ENCODE results near the gene FRS2. TPM values are rescaled to one million over a fixed set of nuclear protein-coding genes. Genes with fewer than 3 reads are reported as not detected.

FRS2 gene
- total and polyA plus RNA-seq, 4 experiments from 2014 or later: 8.6 to 22.2 (median 15.3) TPM

- Mint-ChIP-seq H3K9me3 (no peaks in the 10 kb centered on the region), H3K36me3 (peaks cover 0 to under 1% of the 10 kb centered on the region in 2 donors), H3K4me3 (no peak overlapping the region), H3K27me3 (peaks cover 2 to 3% of the 10 kb centered on the region in 2 donors), H3K27ac (no peak overlapping the region), H3K4me1 (peaks cover 0 to 12% (median 0%) of the 10 kb centered on the region in 4 donors)
- no peaks in the 10 kb centered on the region for H3K4me1 ChIP-seq (ENCODE audit: insufficient read depth, low read length)
- H3K27me3 ChIP-seq (ENCODE audit: insufficient read depth, low read length): no peaks in the 10 kb centered on the region
- H3K9me3 ChIP-seq (ENCODE audit: control insufficient read depth in 1 of 2, low read length in 2 of 2): no peaks in the 10 kb centered on the region
- ChIA-PET CTCF (ENCODE audit: partially characterized antibody) (interaction anchor here (1.3 kb wide), 1 partner anchor 28 kb away, joined by 3 read pairs; no protein-coding TSS in a partner anchor), POLR2A (ENCODE audit: partially characterized antibody) (no interaction called here)
- H3K27ac ChIP-seq (ENCODE audit: low read depth, low read length): no peak overlapping the region
- H3K36me3 ChIP-seq (ENCODE audit: insufficient read depth, low read length): no peaks in the 10 kb centered on the region
- intact Hi-C loops (cut with micrococcal nuclease): no loop called here
- no peak for DNase-seq
- no peak overlapping the region for H3K4me3 ChIP-seq (ENCODE audit: low read length in 2 of 2)
These were observed 139.9 kb downstream of the FRS2 start for GRCh38 chr12:69610126-69610525.

GRCh38 chr12:69610729-69611128 is 140.5 kb downstream of the FRS2 start, which contains the start of gene LRRC10:
Gene LRRC10, minus strand, starts transcription at chr12:69610907. Its CDS starts 69 bp downstream, at chr12:69610838.
- Mint-ChIP-seq H3K27me3 (peaks cover 3 to 6% of the 10 kb centered on the region in 2 donors), H3K27ac (no peak within 1 kb of the TSS), H3K4me1 (peaks cover 0 to 12% (median 0%) of the 10 kb centered on the region in 4 donors), H3K9me3 (no peaks in the 10 kb centered on the region), H3K36me3 (no peaks in the 10 kb centered on the region), H3K4me3 (no peak within 1 kb of the TSS)
- no peak within 1 kb of the TSS for H3K4me3 ChIP-seq (ENCODE audit: low read length in 2 of 2)
- intact Hi-C loops (cut with micrococcal nuclease): no loop called here
- no peak for DNase-seq
- H3K36me3 ChIP-seq (ENCODE audit: insufficient read depth, low read length): no peaks in the 10 kb centered on the region
- H3K27me3 ChIP-seq (ENCODE audit: insufficient read depth, low read length): no peaks in the 10 kb centered on the region
- H3K9me3 ChIP-seq (ENCODE audit: control insufficient read depth in 1 of 2, low read length in 2 of 2): no peaks in the 10 kb centered on the region
- CTCF ChIA-PET (ENCODE audit: partially characterized antibody): interaction anchor here (0.8 kb wide), 1 partner anchor 29 kb away, joined by 3 read pairs; no protein-coding TSS in a partner anchor
- no peaks in the 10 kb centered on the region for H3K4me1 ChIP-seq (ENCODE audit: insufficient read depth, low read length)
- H3K27ac ChIP-seq (ENCODE audit: low read depth, low read length): no peak within 1 kb of the TSS
- POLR2A ChIA-PET (ENCODE audit: partially characterized antibody): no interaction called here

- POLR2A ChIA-PET (ENCODE audit: partially characterized antibody): no interaction called here
These were observed 143.2 kb downstream of the FRS2 start for GRCh38 chr12:69613351-69613750.

GRCh38 chr12:69616025-69616424 is 145.8 kb downstream of the FRS2 start:
- Histone ChIP-seq H3K9me3 (ENCODE audit: control insufficient read depth in 1 of 2, low read length in 2 of 2) (no peaks in the 10 kb centered on the region), H3K27me3 (ENCODE audit: insufficient read depth, low read length) (peaks cover 4% of the 10 kb centered on the region), H3K4me1 (ENCODE audit: insufficient read depth, low read length) (no peaks in the 10 kb centered on the region), H3K27ac (ENCODE audit: low read depth, low read length) (no peak overlapping the region), H3K4me3 (ENCODE audit: low read length in 2 of 2) (no peak overlapping the region), H3K36me3 (ENCODE audit: insufficient read depth, low read length) (no peaks in the 10 kb centered on the region)
- ChIA-PET POLR2A (ENCODE audit: partially characterized antibody) (no interaction called here), CTCF (ENCODE audit: partially characterized antibody) (no interaction called here)
- Mint-ChIP-seq H3K27ac (no peak overlapping the region), H3K27me3 (peaks cover 7 to 13% of the 10 kb centered on the region in 2 donors), H3K4me3 (no peak overlapping the region), H3K4me1 (no peaks in the 10 kb centered on the region), H3K9me3 (no peaks in the 10 kb centered on the region), H3K36me3 (no peaks in the 10 kb centered on the region)
- intact Hi-C loops (cut with micrococcal nuclease): no loop called here
- DNase-seq: no peak

More at GRCh38 chr12:69613351-69613750, 143.2 kb downstream of the FRS2 start:
- H3K36me3 Mint-ChIP-seq: no peaks in the 10 kb centered on the region
- Histone ChIP-seq H3K27me3 (ENCODE audit: insufficient read depth, low read length) (peaks cover under 1% of the 10 kb centered on the region), H3K27ac (ENCODE audit: low read depth, low read length) (no peak overlapping the region), H3K9me3 (ENCODE audit: control insufficient read depth in 1 of 2, low read length in 2 of 2) (no peaks in the 10 kb centered on the region), H3K4me3 (ENCODE audit: low read length in 2 of 2) (no peak overlapping the region), H3K36me3 (ENCODE audit: insufficient read depth, low read length) (no peaks in the 10 kb centered on the region), H3K4me1 (ENCODE audit: insufficient read depth, low read length) (no peaks in the 10 kb centered on the region)
- H3K9me3 Mint-ChIP-seq: no peaks in the 10 kb centered on the region
- H3K27me3 Mint-ChIP-seq: peaks cover 4 to 10% of the 10 kb centered on the region in 2 donors
- intact Hi-C loops (cut with micrococcal nuclease): no loop called here
- DNase-seq: no peak
- no peak overlapping the region for H3K27ac Mint-ChIP-seq
- H3K4me3 Mint-ChIP-seq: no peak overlapping the region
- H3K4me1 Mint-ChIP-seq: peaks cover 0 to 7% (median 0%) of the 10 kb centered on the region in 4 donors
- CTCF ChIA-PET (ENCODE audit: partially characterized antibody): interaction anchor here (1.0 kb wide), 1 partner anchor 26 kb away, joined by 4 read pairs; no protein-coding TSS in a partner anchor

- CTCF ChIA-PET (ENCODE audit: partially characterized antibody): no interaction called here
These were observed 148.9 kb downstream of the FRS2 start for GRCh38 chr12:69619050-69619449.

GRCh38 chr12:69620077-69620476 is 149.9 kb downstream of the FRS2 start:
- CTCF ChIA-PET (ENCODE audit: partially characterized antibody): interaction anchor here (0.7 kb wide), 1 partner anchor 28 kb away, joined by 3 read pairs; no protein-coding TSS in a partner anchor
- Mint-ChIP-seq H3K4me1 (no peaks in the 10 kb centered on the region), H3K4me3 (no peak overlapping the region), H3K36me3 (no peaks in the 10 kb centered on the region), H3K27ac (no peak overlapping the region), H3K9me3 (no peaks in the 10 kb centered on the region), H3K27me3 (peaks cover 6 to 17% of the 10 kb centered on the region in 2 donors)
- H3K4me1 ChIP-seq (ENCODE audit: insufficient read depth, low read length): no peaks in the 10 kb centered on the region
- POLR2A ChIA-PET (ENCODE audit: partially characterized antibody): no interaction called here
- H3K27me3 ChIP-seq (ENCODE audit: insufficient read depth, low read length): peaks cover 4% of the 10 kb centered on the region
- intact Hi-C loops (cut with micrococcal nuclease): no loop called here
- H3K36me3 ChIP-seq (ENCODE audit: insufficient read depth, low read length): no peaks in the 10 kb centered on the region
- no peak overlapping the region for H3K27ac ChIP-seq (ENCODE audit: low read depth, low read length)
- no peaks in the 10 kb centered on the region for H3K9me3 ChIP-seq (ENCODE audit: control insufficient read depth in 1 of 2, low read length in 2 of 2)
- no peak overlapping the region for H3K4me3 ChIP-seq (ENCODE audit: low read length in 2 of 2)
- no peak for DNase-seq

More at GRCh38 chr12:69619050-69619449, 148.9 kb downstream of the FRS2 start:
- H3K36me3 ChIP-seq (ENCODE audit: insufficient read depth, low read length): no peaks in the 10 kb centered on the region
- no peaks in the 10 kb centered on the region for H3K4me1 ChIP-seq (ENCODE audit: insufficient read depth, low read length)
- Mint-ChIP-seq H3K27me3 (peaks cover 5 to 17% of the 10 kb centered on the region in 2 donors), H3K36me3 (no peaks in the 10 kb centered on the region), H3K4me3 (no peak overlapping the region), H3K27ac (no peak overlapping the region), H3K9me3 (no peaks in the 10 kb centered on the region), H3K4me1 (no peaks in the 10 kb centered on the region)
- no peaks in the 10 kb centered on the region for H3K9me3 ChIP-seq (ENCODE audit: control insufficient read depth in 1 of 2, low read length in 2 of 2)
- H3K27ac ChIP-seq (ENCODE audit: low read depth, low read length): no peak overlapping the region
- DNase-seq: no peak
- no peak overlapping the region for H3K4me3 ChIP-seq (ENCODE audit: low read length in 2 of 2)
- peaks cover 4% of the 10 kb centered on the region for H3K27me3 ChIP-seq (ENCODE audit: insufficient read depth, low read length)
- POLR2A ChIA-PET (ENCODE audit: partially characterized antibody): no interaction called here
- intact Hi-C loops (cut with micrococcal nuclease): no loop called here

GRCh38 chr12:69620921-69621320 is 150.7 kb downstream of the FRS2 start:
- H3K27me3 ChIP-seq (ENCODE audit: insufficient read depth, low read length): peaks cover 4% of the 10 kb centered on the region

More at GRCh38 chr12:69620921-69621320, 150.7 kb downstream of the FRS2 start:
- no peaks in the 10 kb centered on the region for H3K4me1 ChIP-seq (ENCODE audit: insufficient read depth, low read length)
- no peaks in the 10 kb centered on the region for H3K36me3 ChIP-seq (ENCODE audit: insufficient read depth, low read length)
- DNase-seq: no peak
- Mint-ChIP-seq H3K4me1 (no peaks in the 10 kb centered on the region), H3K4me3 (no peak overlapping the region), H3K9me3 (no peaks in the 10 kb centered on the region), H3K27ac (no peak overlapping the region), H3K27me3 (peaks cover 6 to 13% of the 10 kb centered on the region in 2 donors), H3K36me3 (no peaks in the 10 kb centered on the region)
- H3K9me3 ChIP-seq (ENCODE audit: control insufficient read depth in 1 of 2, low read length in 2 of 2): no peaks in the 10 kb centered on the region
- ChIA-PET CTCF (ENCODE audit: partially characterized antibody) (interaction anchor here (0.7 kb wide), 1 partner anchor 29 kb away, joined by 3 read pairs; no protein-coding TSS in a partner anchor), POLR2A (ENCODE audit: partially characterized antibody) (no interaction called here)
- H3K27ac ChIP-seq (ENCODE audit: low read depth, low read length): no peak overlapping the region
- H3K4me3 ChIP-seq (ENCODE audit: low read length in 2 of 2): no peak overlapping the region
- intact Hi-C loops (cut with micrococcal nuclease): no loop called here
